GM23338 (cell line): ENCODE data around the gene CRK.

ENCODE experiments used
- CREB1 ChIP-seq: fragments of 250-450 bp; sonication (Bioruptor Pico); IDR thresholded peaks from 2 replicates; pipeline ENCODE4 v1.5.0; 2020; ENCODE audit warnings: low read depth, mild to moderate bottlenecking, moderate library complexity
- CTCF ChIP-seq, 2 experiments: fragments of 200-600 bp in 1 of 2; sonication (generic) in 1 of 2; conservative IDR thresholded peaks; 2 replicates each; pipeline versions ENCODE4 v1.5.1 to v1.6.1; 2016 to 2017; ENCODE audit warnings: antibody characterized with exemption in 2 of 2, low read depth in 2 of 2, mild to moderate bottlenecking in 2 of 2, moderate library complexity in 1 of 2
- ETS1 ChIP-seq: IDR thresholded peaks from 2 replicates; pipeline ENCODE4 v1.6.1; 2016; ENCODE audit warnings: antibody characterized with exemption
- EZH2 ChIP-seq: fragments of 200-600 bp; sonication (generic); IDR thresholded peaks from one replicate; pipeline ENCODE4 v1.8.0; 2017; ENCODE audit warnings: antibody characterized with exemption, mild to moderate bottlenecking, low read depth; ENCODE audit not compliant: unreplicated experiment
- EZH2phosphoT487 ChIP-seq: fragments of 200-600 bp; sonication (generic); IDR thresholded peaks from one replicate; pipeline ENCODE4 v1.8.1; 2018; ENCODE audit warnings: antibody characterized with exemption; ENCODE audit not compliant: unreplicated experiment
- JUNB ChIP-seq: IDR thresholded peaks from one replicate; pipeline ENCODE4 v1.6.1; 2016; ENCODE audit warnings: antibody characterized with exemption; ENCODE audit not compliant: unreplicated experiment
- NANOG ChIP-seq: IDR thresholded peaks from 2 replicates; pipeline ENCODE4 v1.6.1; 2016; ENCODE audit warnings: antibody characterized with exemption, borderline replicate concordance
- POLR2AphosphoS5 ChIP-seq: IDR thresholded peaks from 2 replicates; pipeline ENCODE4 v1.6.1; 2016; ENCODE audit warnings: antibody characterized with exemption, low read depth
- REST ChIP-seq: IDR thresholded peaks from one replicate; pipeline ENCODE4 v1.6.1; 2018; ENCODE audit warnings: antibody characterized with exemption; ENCODE audit not compliant: unreplicated experiment
- STAT1 ChIP-seq: IDR thresholded peaks from one replicate; pipeline ENCODE4 v1.6.1; 2016; ENCODE audit warnings: antibody characterized with exemption; ENCODE audit not compliant: unreplicated experiment
- ZNF114 ChIP-seq: fragments of 250-450 bp; sonication (Bioruptor Pico); IDR thresholded peaks from 2 replicates; pipeline ENCODE4 v1.5.0; 2020; ENCODE audit warnings: mild to moderate bottlenecking, moderate library complexity
- ZNF331 ChIP-seq: fragments of 250-450 bp; sonication (Bioruptor Pico); IDR thresholded peaks from 2 replicates; pipeline ENCODE4 v1.5.0; 2020; ENCODE audit warnings: low read depth, mild to moderate bottlenecking, moderate library complexity

- TF ChIP-seq POLR2AphosphoS5 (no peak), EZH2 (no peak), CTCF (conservative IDR thresholded peaks at IDR 0.05; ENCODE audit: low read depth in 2 of 2) (no peak), JUNB (no peak), CREB1 (CRISPR knock-in tag) (no peak), EZH2phosphoT487 (no peak), NANOG (no peak), REST (no peak), ZNF331 (no peak), ETS1 (no peak), ZNF114 (CRISPR knock-in tag) (no peak), STAT1 (no peak)
These were observed 15.5 kb upstream of the CRK start for GRCh38 chr17:1471490-1471889.
